Karpas-422 (cell line): Measurements from ENCODE around the gene TBC1D22A. TPM values are rescaled to one million over a fixed set of nuclear protein-coding genes. Genes with fewer than 3 reads are reported as not detected.

Experiments used
- DNase-seq: peaks from one replicate; pipeline ENCODE4 v3.0.0-alpha.2; 2015
- H2AFZ ChIP-seq: fragments of 200-600 bp; sonication (generic); 2 replicates; pipeline ENCODE4 v1.6.1; 2014; ENCODE audit warnings: antibody characterized with exemption, low read length, mixed read lengths
- H3K27ac ChIP-seq: fragments of 200-600 bp; sonication (generic); 2 replicates; pipeline ENCODE4 v1.5.1; 2014; ENCODE audit warnings: mild to moderate bottlenecking, low read length, moderate library complexity
- H3K27me3 ChIP-seq: fragments of 200-600 bp; sonication (generic); 2 replicates; pipeline ENCODE4 v1.6.1; 2014; ENCODE audit warnings: low read length, mixed read lengths
- H3K36me3 ChIP-seq: fragments of 200-600 bp; sonication (generic); 2 replicates; pipeline ENCODE4 v1.6.1; 2014; ENCODE audit warnings: low read length, mixed read lengths; ENCODE audit not compliant: insufficient read depth
- H3K4me1 ChIP-seq: fragments of 200-600 bp; sonication (generic); 2 replicates; pipeline ENCODE4 v1.6.1; 2014; ENCODE audit warnings: mild to moderate bottlenecking, low read length, mixed read lengths
- H3K4me2 ChIP-seq: fragments of 200-600 bp; sonication (generic); 2 replicates; pipeline ENCODE4 v1.6.1; 2014; ENCODE audit warnings: low read length, low read depth, mild to moderate bottlenecking; ENCODE audit not compliant: poor library complexity, severe bottlenecking
- H3K4me3 ChIP-seq: fragments of 200-600 bp; sonication (generic); 2 replicates; pipeline ENCODE4 v1.5.1; 2014; ENCODE audit warnings: mild to moderate bottlenecking, antibody characterized with exemption, low read length, mixed read lengths
- H3K79me2 ChIP-seq: fragments of 200-600 bp; sonication (generic); 2 replicates; pipeline ENCODE4 v1.6.1; 2014; ENCODE audit warnings: mild to moderate bottlenecking, low read length, mixed read lengths
- H3K9ac ChIP-seq: fragments of 200-600 bp; sonication (generic); 2 replicates; pipeline ENCODE4 v1.6.0; 2014; ENCODE audit warnings: low read length
- H3K9me2 ChIP-seq: fragments of 200-600 bp; sonication (generic), shearing (Covaris generic); replicated peaks from 2 replicates; pipeline ENCODE4 v1.6.0; 2014; ENCODE audit warnings: mild to moderate bottlenecking, low read length, moderate library complexity; ENCODE audit not compliant: insufficient read depth
- H3K9me3 ChIP-seq: fragments of 300-700, 200-600 bp; sonication (generic); 2 replicates; pipeline ENCODE4 v1.6.1; 2014; ENCODE audit warnings: low read length, mixed read lengths
- H4K20me1 ChIP-seq: fragments of 200-600 bp; sonication (generic); 2 replicates; pipeline ENCODE4 v1.6.1; 2014; ENCODE audit warnings: mild to moderate bottlenecking, antibody characterized with exemption, low read length, low read depth; ENCODE audit not compliant: insufficient read depth
- total RNA-seq: library from RNA; depleted of rRNA; stranded (reverse); fragments of >200 nt; shearing (Covaris generic); gene quantifications from 2 replicates; pipeline ENCODE4 v1.2.3, GENCODE V29; 2014; ENCODE audit warnings: low replicate concordance

TBC1D22A gene
- total RNA-seq, 1 experiment from 2014 or later, result 27.7 TPM

GRCh38 chr22:46769706-46770105 is 7.3 kb downstream of the TBC1D22A start:
- no peaks in the 10 kb centered on the region for H3K27me3 ChIP-seq
- no peaks in the 10 kb centered on the region for H3K9me2 ChIP-seq
- peaks cover 13% of the 10 kb centered on the region for H3K36me3 ChIP-seq
- peaks cover 68% of the 10 kb centered on the region for H3K79me2 ChIP-seq
- peaks cover 77% of the 10 kb centered on the region for H3K4me1 ChIP-seq
- H3K4me3 ChIP-seq, result peak overlapping the region; percentile 39
- no peaks in the 10 kb centered on the region for H3K9me3 ChIP-seq
- H3K4me2 ChIP-seq, result peak overlapping the region; percentile 76
- no peak for DNase-seq
- peak overlapping the region; percentile 85 for H3K27ac ChIP-seq
- peaks cover 4% of the 10 kb centered on the region; the same call in 1 of the 2 replicates for H4K20me1 ChIP-seq
- H3K9ac ChIP-seq, result peak overlapping the region; percentile 62
- no peak overlapping the region for H2AFZ ChIP-seq

DNA sequence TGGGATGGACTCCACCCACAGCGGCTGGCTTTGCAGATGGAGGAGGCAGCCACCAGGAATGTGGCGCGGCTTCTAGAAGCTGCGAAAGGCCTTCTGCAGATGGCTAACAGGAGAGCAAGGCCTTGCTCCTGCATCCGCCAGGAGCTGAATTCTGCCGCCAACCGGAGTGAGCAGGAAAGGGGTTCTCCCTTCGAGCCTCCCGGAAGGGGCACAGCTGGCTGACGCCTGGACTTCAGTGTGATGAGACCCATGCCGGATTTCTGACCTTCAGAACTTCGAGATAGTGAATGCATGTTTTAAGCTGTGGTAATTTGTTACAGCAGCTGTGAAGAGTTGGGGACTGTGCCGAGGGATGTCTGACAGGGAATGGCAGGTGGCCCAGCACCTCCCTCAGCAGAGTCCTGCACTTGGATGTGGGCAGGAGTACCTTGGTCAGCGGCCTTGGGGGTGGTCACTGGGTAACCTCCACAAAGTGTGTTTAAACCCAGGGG is 7.7 kb downstream of the TBC1D22A start:
- no peak for DNase-seq
- H3K4me1 ChIP-seq, result peaks cover 77% of the 10 kb centered on the region
- H3K9me3 ChIP-seq, result no peaks in the 10 kb centered on the region
- H3K79me2 ChIP-seq, result peaks cover 67% of the 10 kb centered on the region
- no peak overlapping the region for H2AFZ ChIP-seq
- peak overlapping the region; percentile 76 for H3K4me2 ChIP-seq
- peak overlapping the region; percentile 62 for H3K9ac ChIP-seq
- H3K27me3 ChIP-seq, result no peaks in the 10 kb centered on the region
- H3K9me2 ChIP-seq, result no peaks in the 10 kb centered on the region
- peaks cover 9% of the 10 kb centered on the region for H3K36me3 ChIP-seq
- peak overlapping the region; percentile 85 for H3K27ac ChIP-seq
- H3K4me3 ChIP-seq, result peak overlapping the region; percentile 39; the same call in 1 of the 2 replicates
- H4K20me1 ChIP-seq, result 0 out of 2 replicates have a peak, but pooled peaks cover under 1% of the 10 kb centered on the region

- no peak for DNase-seq
- no peaks in the 10 kb centered on the region for H3K27me3 ChIP-seq
- peak overlapping the region; percentile 62; the same call in 1 of the 2 replicates for H3K9ac ChIP-seq
- H3K79me2 ChIP-seq, result peaks cover 67% of the 10 kb centered on the region
- H3K9me3 ChIP-seq, result no peaks in the 10 kb centered on the region
- H3K27ac ChIP-seq, result peak overlapping the region; percentile 85
- peak overlapping the region; percentile 39; the same call in 1 of the 2 replicates for H3K4me3 ChIP-seq
- peaks cover 8% of the 10 kb centered on the region for H3K36me3 ChIP-seq
- H3K9me2 ChIP-seq, result no peaks in the 10 kb centered on the region
- H3K4me2 ChIP-seq, result peak overlapping the region; percentile 76
- H4K20me1 ChIP-seq, result no peaks in the 10 kb centered on the region
- no peak overlapping the region for H2AFZ ChIP-seq
- peaks cover 82% of the 10 kb centered on the region for H3K4me1 ChIP-seq
These were observed 8.3 kb downstream of the TBC1D22A start for GRCh38 chr22:46770726-46771125.

DNA sequence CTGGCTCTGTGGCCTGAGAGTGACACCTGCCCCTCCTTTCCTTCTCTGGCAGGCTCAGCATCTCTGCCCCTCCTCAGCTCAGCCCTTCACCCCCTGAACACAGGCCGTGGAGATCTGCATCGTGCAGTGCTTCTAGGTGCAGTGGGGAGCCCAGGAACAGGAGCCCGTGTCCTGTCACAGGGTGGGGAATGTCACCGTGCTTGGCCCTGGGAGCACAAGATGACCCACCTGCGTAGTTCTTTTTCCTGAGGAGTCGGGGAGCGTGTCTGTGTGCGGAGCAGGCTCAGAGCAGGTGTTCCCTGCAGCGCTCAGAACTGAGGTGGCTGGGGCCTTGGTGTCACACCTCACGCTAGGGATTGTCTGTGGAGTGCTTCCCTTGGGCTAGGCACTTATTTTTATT is 10.6 kb downstream of the TBC1D22A start:
- H4K20me1 ChIP-seq, result 0 out of 2 replicates have a peak, but pooled peaks cover 3% of the 10 kb centered on the region
- H3K9me2 ChIP-seq, result no peaks in the 10 kb centered on the region
- peaks cover 8% of the 10 kb centered on the region for H3K36me3 ChIP-seq
- no peak for DNase-seq
- H3K4me3 ChIP-seq, result peak overlapping the region; percentile 68; the same call in 1 of the 2 replicates
- no peaks in the 10 kb centered on the region for H3K27me3 ChIP-seq
- peak overlapping the region; percentile 81 for H3K4me2 ChIP-seq
- no peaks in the 10 kb centered on the region for H3K9me3 ChIP-seq
- H3K27ac ChIP-seq, result peak overlapping the region; percentile 99
- H3K4me1 ChIP-seq, result peaks cover 86% of the 10 kb centered on the region
- peaks cover 69% of the 10 kb centered on the region for H3K79me2 ChIP-seq
- H2AFZ ChIP-seq, result no peak overlapping the region
- H3K9ac ChIP-seq, result peak overlapping the region; percentile 76

- Histone ChIP-seq H3K79me2 (peaks cover 71% of the 10 kb centered on the region), H3K4me3 (peak overlapping the region; percentile 68), H3K27me3 (no peaks in the 10 kb centered on the region), H3K9me2 (no peaks in the 10 kb centered on the region), H3K4me1 (peaks cover 76% of the 10 kb centered on the region), H3K9me3 (no peaks in the 10 kb centered on the region), H3K4me2 (peak overlapping the region; percentile 81), H3K27ac (peak overlapping the region; percentile 99), H3K36me3 (peaks cover 8% of the 10 kb centered on the region), H3K9ac (peak overlapping the region; percentile 76), H2AFZ (no peak overlapping the region), H4K20me1 (0 out of 2 replicates have a peak, but pooled peaks cover 3% of the 10 kb centered on the region)
- peak; percentile 98 for DNase-seq
These were observed 12.0 kb downstream of the TBC1D22A start for GRCh38 chr22:46774253-46774979.

- no peaks in the 10 kb centered on the region for H3K9me3 ChIP-seq
- DNase-seq, result peak; percentile 77
- H2AFZ ChIP-seq, result no peak overlapping the region
- peaks cover 3% of the 10 kb centered on the region; the same call in 1 of the 2 replicates for H4K20me1 ChIP-seq
- peak overlapping the region; percentile 99 for H3K27ac ChIP-seq
- H3K79me2 ChIP-seq, result peaks cover 71% of the 10 kb centered on the region
- peak overlapping the region; percentile 81 for H3K4me2 ChIP-seq
- H3K9ac ChIP-seq, result peak overlapping the region; percentile 76
- peaks cover 9% of the 10 kb centered on the region for H3K36me3 ChIP-seq
- peaks cover 71% of the 10 kb centered on the region for H3K4me1 ChIP-seq
- no peaks in the 10 kb centered on the region for H3K9me2 ChIP-seq
- no peaks in the 10 kb centered on the region for H3K27me3 ChIP-seq
- peak overlapping the region; percentile 68 for H3K4me3 ChIP-seq
These were observed 12.8 kb downstream of the TBC1D22A start for GRCh38 chr22:46774980-46775849.

DNA sequence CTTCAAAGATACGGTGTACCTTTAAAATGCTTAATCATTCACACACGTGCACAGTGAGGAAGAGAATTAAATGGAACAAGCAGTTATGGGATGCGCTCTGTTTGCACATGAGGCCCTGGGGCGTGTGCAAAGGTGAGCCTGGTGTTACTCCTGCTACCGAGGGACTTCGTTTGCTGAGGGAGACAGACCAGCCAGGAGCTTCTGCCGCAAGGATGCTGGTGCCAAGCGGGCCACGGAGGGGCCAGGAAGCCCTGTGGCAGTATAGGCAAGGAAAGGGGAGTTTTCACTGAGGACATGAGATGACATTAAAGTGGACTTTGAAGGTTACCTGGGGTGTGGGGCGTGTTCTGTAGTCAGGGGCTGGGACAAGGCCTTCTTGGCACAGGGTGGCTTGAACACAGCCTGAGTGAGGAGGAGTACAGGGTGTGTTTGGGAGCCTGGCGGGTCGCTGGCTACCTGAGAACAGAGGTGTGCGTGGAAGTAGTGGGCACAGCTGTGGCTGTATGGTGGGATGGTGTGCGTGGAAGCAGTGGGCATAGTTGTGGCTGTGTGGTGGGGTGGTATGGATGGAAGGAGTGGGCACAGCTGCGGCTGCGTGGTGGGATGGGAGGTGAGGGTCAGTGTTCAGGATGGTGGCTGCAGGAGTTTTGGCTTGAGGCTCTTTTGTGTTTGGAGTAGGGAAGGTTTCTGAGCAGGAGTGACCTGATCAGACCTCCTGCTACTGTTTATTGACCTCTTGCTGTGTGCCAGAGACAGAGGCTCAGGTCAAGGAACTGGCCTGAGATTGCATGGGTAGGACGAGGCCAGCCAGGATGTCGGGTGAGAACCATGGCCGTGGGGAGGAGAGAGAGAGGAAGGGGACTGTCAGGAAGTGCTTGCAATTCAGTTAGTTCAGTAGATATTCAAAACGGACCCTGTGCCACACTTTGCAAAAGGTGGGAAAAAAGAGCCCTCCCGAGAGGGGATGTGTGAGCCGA is 13.7 kb downstream of the TBC1D22A start:
- Histone ChIP-seq H3K4me3 (peak overlapping the region; percentile 68), H4K20me1 (peaks cover 3% of the 10 kb centered on the region; the same call in 1 of the 2 replicates), H2AFZ (no peak overlapping the region), H3K27me3 (no peaks in the 10 kb centered on the region), H3K9me2 (no peaks in the 10 kb centered on the region), H3K9me3 (no peaks in the 10 kb centered on the region), H3K36me3 (peaks cover 7% of the 10 kb centered on the region), H3K4me1 (peaks cover 67% of the 10 kb centered on the region), H3K4me2 (peak overlapping the region; percentile 81), H3K9ac (peak overlapping the region; percentile 76), H3K79me2 (peaks cover 71% of the 10 kb centered on the region), H3K27ac (peak overlapping the region; percentile 99)
- peak; percentile 54 for DNase-seq
